ENCODE data around the gene MRO.

- no peak for TF ChIP-seq SIN3A (IDR thresholded peaks at IDR 0.05; ENCODE audit: borderline replicate concordance, insufficient read depth, low read length)
- TF ChIP-seq POLR2AphosphoS5 (IDR thresholded peaks at IDR 0.05; ENCODE audit: low read depth, low read length), result no peak
These were observed 50.4 kb downstream of the MRO start for GRCh38 chr18:50769463-50769862.

All from PFSK-1 (cell line).